Retinal pigment epithelial cell (primary cell): Measurements from ENCODE around the gene TESK1.
"Not testable (repeated sequence)": the region's sequence is repeated elsewhere in the genome, so short reads cannot be mapped to it uniquely, and the experiment has no call there.

ENCODE experiments used
- DNase-seq: peaks from one replicate; pipeline ENCODE4 v3.0.0-alpha.2; 2010; ENCODE audit warnings: low read depth
- H3K4me3 ChIP-seq: 2 replicates; pipeline ENCODE4 v1.5.1; 2011; ENCODE audit warnings: mild to moderate bottlenecking, low read length, control low read depth, moderate library complexity
- TF ChIP-seq, protein P1 (sequence below): conservative IDR thresholded peaks from 2 replicates; pipeline ENCODE4 v1.5.1; 2011; ENCODE audit warnings: low read depth, low read length, control low read depth, inconsistent platforms

The TESK1 gene

GRCh38 chr9:35628389-35628991 lies 23.4 kb downstream of the TESK1 start:
- no peak for DNase-seq

DNA sequence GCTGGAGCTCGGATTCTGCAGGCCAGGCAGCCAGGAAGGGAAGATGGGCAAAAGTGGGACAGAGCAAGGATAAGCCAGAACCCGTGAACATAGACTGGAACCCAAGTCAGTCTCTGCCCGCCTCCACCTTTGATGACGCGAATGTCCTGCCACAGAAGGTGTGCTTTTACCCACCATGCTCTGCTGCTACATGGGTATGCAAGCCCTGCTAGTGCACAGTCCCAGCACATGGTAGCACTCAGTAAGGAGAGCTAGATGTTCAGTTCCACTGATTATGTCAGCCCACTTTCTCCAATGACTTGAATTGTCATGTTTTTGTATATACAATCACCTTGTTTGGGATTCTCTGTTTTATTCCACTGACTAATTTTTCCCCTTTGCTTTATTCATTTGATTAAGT lies 24.5 kb downstream of the TESK1 start:
- no peak overlapping the region for H3K4me3 ChIP-seq
- TF ChIP-seq, protein P1, sequence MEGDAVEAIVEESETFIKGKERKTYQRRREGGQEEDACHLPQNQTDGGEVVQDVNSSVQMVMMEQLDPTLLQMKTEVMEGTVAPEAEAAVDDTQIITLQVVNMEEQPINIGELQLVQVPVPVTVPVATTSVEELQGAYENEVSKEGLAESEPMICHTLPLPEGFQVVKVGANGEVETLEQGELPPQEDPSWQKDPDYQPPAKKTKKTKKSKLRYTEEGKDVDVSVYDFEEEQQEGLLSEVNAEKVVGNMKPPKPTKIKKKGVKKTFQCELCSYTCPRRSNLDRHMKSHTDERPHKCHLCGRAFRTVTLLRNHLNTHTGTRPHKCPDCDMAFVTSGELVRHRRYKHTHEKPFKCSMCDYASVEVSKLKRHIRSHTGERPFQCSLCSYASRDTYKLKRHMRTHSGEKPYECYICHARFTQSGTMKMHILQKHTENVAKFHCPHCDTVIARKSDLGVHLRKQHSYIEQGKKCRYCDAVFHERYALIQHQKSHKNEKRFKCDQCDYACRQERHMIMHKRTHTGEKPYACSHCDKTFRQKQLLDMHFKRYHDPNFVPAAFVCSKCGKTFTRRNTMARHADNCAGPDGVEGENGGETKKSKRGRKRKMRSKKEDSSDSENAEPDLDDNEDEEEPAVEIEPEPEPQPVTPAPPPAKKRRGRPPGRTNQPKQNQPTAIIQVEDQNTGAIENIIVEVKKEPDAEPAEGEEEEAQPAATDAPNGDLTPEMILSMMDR: no peak
- DNase-seq: no peak

More at GRCh38 chr9:35628389-35628991, 23.4 kb downstream of the TESK1 start:
- TF ChIP-seq, protein P1: no peak
- no peak overlapping the region for H3K4me3 ChIP-seq

DNA sequence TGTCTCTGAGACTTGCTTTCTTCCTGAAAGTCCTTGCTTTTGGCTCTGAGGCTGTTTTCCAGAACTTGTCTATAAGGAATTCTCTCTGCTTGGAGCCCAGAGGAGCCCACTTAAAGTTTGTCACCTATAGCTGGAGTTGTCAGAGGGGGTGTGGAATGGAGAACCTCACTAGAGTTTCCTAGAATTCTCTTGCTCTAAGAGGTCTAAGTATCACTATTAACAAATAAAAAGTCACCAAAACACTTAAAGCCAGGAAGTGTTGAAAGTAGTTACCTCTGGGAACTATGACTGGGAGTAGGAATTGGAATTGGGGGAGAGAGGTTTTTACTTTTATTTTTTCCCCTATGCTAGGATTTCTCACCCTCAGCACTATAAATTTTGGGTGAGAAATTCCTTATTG lies 30.7 kb downstream of the TESK1 start:
- H3K4me3 ChIP-seq: no peak overlapping the region
- TF ChIP-seq, protein P1: no peak

GRCh38 chr9:35636135-35636876 lies 31.2 kb downstream of the TESK1 start:
- DNase-seq: no peak
- H3K4me3 ChIP-seq: no peak overlapping the region
- TF ChIP-seq, protein P1: no peak

More for the DNA sequence above, 30.7 kb downstream of the TESK1 start:
- no peak for DNase-seq

DNA sequence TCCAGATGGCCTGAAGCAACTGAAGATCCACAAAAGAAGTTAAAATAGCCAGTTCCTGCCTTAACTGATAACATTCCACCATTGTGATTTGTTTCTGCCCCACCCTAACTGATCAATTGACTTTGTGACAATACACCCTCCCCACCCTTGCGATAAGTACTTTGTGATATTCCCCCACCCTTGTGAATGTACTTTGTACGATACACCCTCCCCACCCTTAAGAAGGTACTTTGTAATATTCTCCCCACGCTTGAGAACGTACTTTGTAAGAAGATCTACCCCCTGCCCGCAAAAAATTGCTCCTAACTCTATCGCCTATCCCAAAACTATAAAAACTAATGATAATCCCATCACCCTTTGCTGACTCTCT lies 31.8 kb downstream of the TESK1 start:
- not testable (repeated sequence) for H3K4me3 ChIP-seq

GRCh38 chr9:35637427-35637955 lies 32.4 kb downstream of the TESK1 start:
- H3K4me3 ChIP-seq: not testable (repeated sequence)

More for the DNA sequence above, 31.8 kb downstream of the TESK1 start:
- not testable (repeated sequence) for DNase-seq

DNA sequence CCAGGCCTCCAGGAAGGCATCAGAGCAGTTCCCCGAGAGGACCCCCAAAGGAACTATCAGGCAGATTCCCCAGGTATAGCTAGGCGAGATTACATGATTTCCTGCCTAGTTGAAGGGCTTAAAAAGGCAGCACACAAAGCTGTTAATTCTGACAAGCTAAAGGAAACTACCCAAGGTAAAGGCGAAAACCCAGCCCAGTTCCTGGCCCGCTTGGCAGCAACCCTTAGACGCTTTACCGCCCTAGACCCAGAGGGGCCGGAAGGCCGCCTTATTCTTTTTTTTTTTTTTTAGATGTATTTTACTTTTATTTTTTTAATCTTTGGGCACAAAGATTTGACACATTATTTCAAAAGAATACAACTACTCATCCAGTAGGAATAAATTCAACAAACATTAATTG lies 33.7 kb downstream of the TESK1 start:
- DNase-seq, H3K4me3 ChIP-seq: not testable (repeated sequence)

More at GRCh38 chr9:35637427-35637955, 32.4 kb downstream of the TESK1 start:
- DNase-seq: not testable (repeated sequence)

DNA sequence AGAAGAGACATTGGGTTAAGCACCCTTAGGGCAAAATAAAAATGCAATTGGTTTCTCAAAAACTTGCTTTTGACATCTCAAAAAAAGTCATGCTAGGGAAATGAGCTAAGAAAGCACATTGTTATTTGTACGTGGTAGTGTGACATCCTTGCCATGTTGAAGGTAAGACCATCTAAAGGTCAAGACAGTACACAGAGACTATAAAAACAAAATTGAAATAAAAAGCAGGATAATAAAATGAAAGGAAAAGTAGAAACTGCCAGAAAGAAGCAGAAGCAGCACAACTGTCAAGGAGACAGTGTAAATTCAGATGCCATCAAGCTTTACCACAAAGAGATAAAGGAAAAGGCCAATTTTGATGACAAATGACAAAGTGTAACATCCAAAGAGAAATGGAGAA lies 34.2 kb downstream of the TESK1 start:
- not testable (repeated sequence) for DNase-seq, H3K4me3 ChIP-seq

GRCh38 chr9:35639631-35640030 lies 34.6 kb downstream of the TESK1 start:
- DNase-seq: no peak
- TF ChIP-seq, protein P1: no peak
- H3K4me3 ChIP-seq: no peak overlapping the region

DNA sequence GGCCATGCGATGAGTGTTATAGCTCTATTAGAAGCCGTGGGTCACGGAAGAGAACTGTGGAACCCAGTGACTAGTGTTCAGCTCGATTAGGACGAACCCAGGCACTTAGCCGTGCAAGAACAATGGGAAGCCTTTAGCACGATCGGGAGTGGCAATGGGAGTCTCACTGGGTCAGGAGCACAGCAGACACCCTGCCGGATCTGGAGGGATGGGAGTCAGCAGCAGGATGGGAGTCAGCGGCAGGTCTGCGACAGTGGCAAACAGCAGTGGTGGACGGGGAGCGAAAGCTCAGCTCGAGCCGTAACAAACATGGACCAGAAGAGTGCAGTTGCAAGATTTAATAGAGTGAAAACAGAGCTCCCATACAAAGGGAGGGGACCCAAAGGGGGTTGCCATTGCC lies 35.4 kb downstream of the TESK1 start:
- not testable (repeated sequence) for H3K4me3 ChIP-seq, DNase-seq

DNA sequence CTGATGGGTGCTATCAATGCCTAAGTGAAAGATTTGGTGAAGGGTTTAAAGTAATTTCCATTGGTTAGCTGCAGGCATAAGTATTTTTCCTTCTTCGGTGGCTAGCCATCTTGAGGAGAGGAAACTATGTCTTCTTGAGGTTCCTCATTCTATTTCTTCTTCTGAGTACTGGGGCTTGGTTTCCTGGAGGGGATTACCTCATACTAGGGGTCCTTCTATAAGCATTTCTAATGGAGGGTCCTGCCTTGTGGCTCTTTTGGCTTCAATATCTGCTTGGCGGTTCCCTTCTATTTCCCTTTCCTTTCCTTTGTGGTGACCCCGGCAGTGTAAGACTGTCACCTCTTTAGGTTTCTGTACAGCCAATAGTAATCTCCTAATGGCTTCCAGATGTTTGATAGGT lies 36.4 kb downstream of the TESK1 start:
- H3K4me3 ChIP-seq, DNase-seq: not testable (repeated sequence)
